Fibroblast of the conjunctiva (primary cell): ENCODE measurements around the gene NME4.
A peak's percentile ranks its signal among the peaks of the same experiment; 100 is the strongest.

Experiments
- DNase-seq: peaks from one replicate; pipeline ENCODE4 v3.0.0-alpha.2; 2010; ENCODE audit warnings: low read depth

Gene NME4

GRCh38 chr16:363766-364490 is 33.1 kb upstream of the NME4 start:
- no peak for DNase-seq

- DNase-seq: no peak
Measured at GRCh38 chr16:364595-365491, 32.2 kb upstream of the NME4 start.

DNA sequence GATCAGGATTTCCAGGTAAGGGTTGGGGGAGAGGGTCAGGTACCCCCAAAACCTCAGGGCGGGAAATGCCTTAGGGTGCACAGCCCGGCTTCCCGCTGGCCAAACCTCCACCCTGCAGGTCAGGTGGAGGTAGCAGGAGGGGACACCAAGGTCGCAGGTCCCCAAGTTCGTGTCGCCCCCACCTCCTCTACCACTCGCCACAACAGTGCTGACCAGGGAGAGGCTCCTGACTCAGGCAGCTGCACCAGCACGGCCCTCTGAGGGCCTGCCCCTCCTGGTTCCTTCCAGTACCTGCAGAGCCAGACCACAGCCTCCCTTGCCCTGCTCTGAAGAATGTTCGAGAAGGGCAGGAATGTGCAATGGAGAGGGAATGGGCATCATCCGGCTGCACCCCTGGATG is 30.5 kb upstream of the NME4 start:
- DNase-seq: no peak

DNA sequence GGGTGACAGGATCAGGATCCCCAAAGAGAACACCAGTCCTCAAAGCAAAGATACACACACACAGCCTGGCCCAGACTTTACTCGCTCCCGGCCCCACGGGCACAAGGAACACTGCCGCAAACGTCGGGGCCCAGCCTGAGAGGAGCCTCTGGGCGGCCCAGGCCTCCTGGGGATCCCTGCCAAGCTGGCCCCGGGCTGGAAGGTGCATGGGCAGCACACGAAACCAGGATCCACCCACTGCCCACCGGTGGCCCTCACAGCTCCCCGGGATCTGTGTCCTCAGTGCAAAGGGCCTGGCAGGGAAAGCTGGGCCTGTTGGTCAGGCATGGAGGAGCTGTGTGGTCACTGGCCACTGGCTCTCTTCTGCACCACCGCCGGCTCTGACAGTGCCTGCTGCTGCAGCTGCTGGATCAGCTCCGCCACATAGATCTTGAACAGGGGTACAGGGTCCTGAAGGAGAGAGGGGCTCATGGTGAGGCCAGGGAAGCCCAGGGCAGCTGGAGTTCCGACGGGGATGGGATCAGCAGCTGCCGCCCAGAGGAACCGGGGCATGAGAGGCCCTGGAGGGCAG is 29.6 kb upstream of the NME4 start:
- DNase-seq: no peak

DNA sequence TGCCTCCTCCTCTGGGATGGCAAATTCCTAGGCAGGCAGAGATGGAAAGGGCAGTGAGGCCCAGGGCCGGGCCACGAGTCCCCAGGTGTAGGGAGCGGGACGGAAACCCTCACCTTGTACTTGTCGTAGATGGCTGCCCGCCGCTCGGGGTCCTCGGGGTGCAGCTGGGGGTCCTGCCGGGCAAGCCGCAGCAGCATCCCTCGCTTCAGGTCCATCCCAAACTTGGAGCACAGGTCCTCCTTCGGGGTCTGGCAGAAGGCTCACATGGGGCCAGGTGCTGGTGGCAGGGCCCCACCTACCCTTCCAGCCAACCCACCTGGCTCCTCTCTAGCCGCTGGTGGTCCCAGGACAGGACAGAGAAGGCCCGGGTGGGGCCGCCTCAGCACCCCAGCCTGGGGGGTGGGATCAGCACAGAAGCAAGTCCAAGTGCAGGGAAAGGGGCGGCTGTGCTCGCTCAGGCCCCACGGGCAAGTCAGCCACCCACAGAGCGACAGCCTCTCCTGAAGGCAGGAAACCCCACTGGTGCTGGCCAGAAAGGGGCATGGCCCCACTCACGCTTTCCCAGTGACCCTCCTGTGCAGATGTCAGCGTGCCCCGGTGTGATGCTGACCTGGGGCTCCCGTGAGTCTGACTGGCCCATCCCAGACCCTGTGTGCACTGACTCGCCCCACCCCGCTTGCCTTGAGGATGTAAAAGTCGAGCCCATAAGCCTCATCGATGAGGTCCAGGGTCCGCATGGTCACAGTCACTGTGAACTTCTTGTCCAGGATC is 28.4 kb upstream of the NME4 start:
- DNase-seq: no peak

- DNase-seq: no peak
Measured at GRCh38 chr16:369275-369865, 27.6 kb upstream of the NME4 start.

DNA sequence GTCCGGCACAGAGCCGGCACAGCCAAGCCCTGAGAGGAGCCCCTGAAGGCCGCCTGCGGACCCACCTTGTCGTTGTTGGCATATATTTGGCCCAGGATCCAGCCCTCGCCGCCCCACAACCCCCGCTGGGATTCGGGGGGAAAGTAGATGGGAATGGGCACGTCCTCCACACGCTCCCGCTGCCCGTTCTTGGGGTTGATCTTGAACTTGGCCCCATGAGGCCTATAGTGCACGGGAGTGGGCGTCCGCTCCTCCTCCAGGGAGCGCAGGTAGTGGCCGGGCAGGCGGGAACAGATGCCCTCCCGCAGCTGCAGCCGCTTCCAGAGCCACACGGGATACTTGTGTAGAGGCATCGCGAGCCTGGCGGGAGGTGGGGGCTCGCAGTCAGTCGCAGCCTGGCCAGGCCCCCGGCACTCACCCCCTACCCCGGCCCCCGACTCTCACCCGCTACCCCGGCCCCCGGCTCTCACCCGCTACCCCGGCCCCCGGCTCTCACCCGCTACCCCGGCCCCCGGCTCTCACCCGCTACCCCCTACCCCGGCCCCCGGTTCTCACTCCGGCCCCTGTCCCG is 27.0 kb upstream of the NME4 start:
- DNase-seq: no peak

GRCh38 chr16:370443-370842 is 26.6 kb upstream of the NME4 start, which contains the start of gene MRPL28:
Gene MRPL28 (minus strand): TSS chr16:370538. CDS start chr16:370218, 320 bp downstream.
- peak; percentile 91 for DNase-seq

GRCh38 chr16:370979-371514 is 26.0 kb upstream of the NME4 start:
- no peak for DNase-seq

- no peak for DNase-seq
Measured at GRCh38 chr16:371515-372301, 25.3 kb upstream of the NME4 start.

DNA sequence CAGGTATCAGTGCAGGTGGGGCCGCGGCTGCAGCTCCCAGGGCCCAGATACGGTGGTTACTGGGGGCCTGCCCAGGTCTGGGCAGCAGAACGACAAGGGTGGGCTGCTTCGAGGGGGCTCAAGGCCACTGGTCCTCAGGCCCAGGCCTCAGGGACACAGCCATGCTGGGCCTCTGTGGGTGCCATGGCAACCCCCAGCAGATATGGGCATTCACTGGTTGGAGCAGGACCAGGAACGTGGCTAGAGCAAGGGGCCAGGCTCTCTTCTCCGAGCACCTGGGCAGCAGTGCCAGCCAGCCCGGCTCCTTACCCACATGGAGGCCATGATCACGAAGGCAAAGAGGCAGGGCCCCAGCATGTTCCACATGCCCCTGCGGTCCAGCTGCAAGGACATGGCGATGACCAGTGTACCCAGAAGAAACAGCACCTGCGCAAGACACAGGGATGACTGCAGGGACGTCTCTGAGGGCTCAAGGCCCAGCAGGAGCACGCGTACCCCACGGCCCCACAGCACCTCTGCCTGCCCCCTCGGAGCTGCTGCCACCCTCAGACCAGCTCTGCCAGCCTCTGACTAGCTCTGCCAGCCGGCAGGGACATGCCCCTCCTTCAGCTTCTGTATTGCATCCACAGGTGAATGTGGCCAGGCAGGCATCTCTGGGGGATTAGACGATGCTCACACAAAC is 24.6 kb upstream of the NME4 start:
- DNase-seq: no peak

- no peak for DNase-seq
Measured at GRCh38 chr16:373020-373598, 23.9 kb upstream of the NME4 start.

GRCh38 chr16:373848-374615 is 23.0 kb upstream of the NME4 start:
- no peak for DNase-seq

DNA sequence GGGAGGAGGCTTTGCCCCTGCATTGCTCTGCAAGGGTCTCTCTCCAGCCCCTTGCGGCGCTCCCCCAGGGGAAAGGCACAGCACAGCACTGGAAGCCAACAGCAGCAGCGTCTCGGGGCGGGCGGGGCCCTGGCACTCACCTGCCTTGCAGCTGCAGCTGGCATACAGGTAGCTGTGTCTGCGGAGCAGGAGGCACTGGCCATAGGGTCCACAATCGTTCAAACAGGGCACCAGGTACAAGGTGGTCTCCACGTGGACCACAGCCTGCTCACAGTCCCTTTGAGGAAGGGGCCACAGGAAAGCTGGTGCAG is 22.4 kb upstream of the NME4 start:
- DNase-seq: no peak

DNA sequence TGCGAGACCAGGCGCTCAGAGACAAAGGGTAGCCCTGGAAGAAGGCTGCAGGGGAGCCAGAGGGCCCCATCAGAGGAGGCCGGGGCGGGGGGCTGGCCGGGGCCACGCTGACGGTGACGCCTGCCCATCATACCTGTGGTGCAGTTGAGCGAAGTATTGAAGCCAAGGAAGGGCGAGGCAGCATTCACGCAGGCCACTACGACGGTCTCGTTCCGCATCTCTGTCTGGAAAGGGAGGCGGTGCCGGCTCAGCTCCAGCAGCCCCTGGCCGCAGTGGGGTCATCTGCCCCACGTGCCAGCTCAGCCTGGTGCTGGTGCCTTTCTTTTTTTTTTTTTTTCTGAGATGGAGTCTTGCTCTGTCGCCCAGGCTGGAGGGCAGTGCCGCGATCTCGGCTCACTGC is 21.8 kb upstream of the NME4 start:
- DNase-seq: no peak

- no peak for DNase-seq
Measured at GRCh38 chr16:375927-376816, 20.8 kb upstream of the NME4 start.

DNA sequence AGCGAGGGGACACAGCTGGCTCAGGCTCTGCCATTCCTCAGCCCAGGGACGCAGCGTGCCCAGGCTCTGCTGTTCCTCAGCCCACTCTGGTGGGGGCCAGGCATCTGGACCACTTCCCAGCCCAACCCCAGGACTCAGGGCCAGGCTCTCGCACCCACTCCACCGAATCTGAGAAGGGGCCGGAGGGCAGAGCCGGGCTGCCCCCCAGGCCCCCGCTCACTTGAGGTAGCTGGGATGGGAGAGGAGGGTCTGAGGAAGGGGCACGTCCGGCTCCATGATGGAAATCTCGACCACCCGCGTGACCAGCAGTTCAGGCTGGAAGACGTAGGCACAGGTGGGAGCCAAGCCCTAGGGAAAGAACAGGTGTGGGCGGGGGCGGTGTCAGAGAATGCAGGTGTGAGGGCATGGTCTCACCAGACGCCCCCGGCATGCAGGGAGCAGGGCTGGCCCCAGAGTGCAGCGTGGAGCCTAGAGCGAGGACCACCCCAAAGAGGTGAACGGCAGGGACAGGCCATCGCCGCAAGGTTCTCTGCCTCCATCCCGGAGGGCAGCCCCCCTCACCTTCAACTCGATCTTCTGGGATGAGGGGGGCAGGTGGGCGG is 20.1 kb upstream of the NME4 start:
- no peak for DNase-seq
